ENCODE measurements around the gene SCN3B.

Gene SCN3B

GRCh38 chr11:123622576-123622975 lies 31.8 kb downstream of the SCN3B start:
- no peak for DNase-seq (ENCODE audit: low read depth)
- TF ChIP-seq, protein P1, sequence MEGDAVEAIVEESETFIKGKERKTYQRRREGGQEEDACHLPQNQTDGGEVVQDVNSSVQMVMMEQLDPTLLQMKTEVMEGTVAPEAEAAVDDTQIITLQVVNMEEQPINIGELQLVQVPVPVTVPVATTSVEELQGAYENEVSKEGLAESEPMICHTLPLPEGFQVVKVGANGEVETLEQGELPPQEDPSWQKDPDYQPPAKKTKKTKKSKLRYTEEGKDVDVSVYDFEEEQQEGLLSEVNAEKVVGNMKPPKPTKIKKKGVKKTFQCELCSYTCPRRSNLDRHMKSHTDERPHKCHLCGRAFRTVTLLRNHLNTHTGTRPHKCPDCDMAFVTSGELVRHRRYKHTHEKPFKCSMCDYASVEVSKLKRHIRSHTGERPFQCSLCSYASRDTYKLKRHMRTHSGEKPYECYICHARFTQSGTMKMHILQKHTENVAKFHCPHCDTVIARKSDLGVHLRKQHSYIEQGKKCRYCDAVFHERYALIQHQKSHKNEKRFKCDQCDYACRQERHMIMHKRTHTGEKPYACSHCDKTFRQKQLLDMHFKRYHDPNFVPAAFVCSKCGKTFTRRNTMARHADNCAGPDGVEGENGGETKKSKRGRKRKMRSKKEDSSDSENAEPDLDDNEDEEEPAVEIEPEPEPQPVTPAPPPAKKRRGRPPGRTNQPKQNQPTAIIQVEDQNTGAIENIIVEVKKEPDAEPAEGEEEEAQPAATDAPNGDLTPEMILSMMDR (IDR thresholded peaks at IDR 0.05; ENCODE audit: low read depth, low read length), result no peak
- TF ChIP-seq MYC (IDR thresholded peaks at IDR 0.05; ENCODE audit: low read depth, low read length), result no peak
- no peak overlapping the region for H3K4me3 ChIP-seq (ENCODE audit: low read depth, low read length)

- TF ChIP-seq POLR2A (IDR thresholded peaks at IDR 0.05; ENCODE audit: extremely low read depth, insufficient read length), result no peak
- TF ChIP-seq, protein P2, sequence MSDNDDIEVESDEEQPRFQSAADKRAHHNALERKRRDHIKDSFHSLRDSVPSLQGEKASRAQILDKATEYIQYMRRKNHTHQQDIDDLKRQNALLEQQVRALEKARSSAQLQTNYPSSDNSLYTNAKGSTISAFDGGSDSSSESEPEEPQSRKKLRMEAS (IDR thresholded peaks at IDR 0.05; ENCODE audit: low read depth, low read length), result no peak
- TF ChIP-seq, protein P1 (IDR thresholded peaks at IDR 0.05; ENCODE audit: low read depth, low read length), result no peak
- no peak for TF ChIP-seq MYC (IDR thresholded peaks at IDR 0.05; ENCODE audit: low read depth, low read length)
- DNase-seq (ENCODE audit: low read depth), result no peak
- no peak overlapping the region for H3K4me3 ChIP-seq (ENCODE audit: low read depth, low read length)
Measured at GRCh38 chr11:123616505-123617198, 37.8 kb downstream of the SCN3B start.

DNA sequence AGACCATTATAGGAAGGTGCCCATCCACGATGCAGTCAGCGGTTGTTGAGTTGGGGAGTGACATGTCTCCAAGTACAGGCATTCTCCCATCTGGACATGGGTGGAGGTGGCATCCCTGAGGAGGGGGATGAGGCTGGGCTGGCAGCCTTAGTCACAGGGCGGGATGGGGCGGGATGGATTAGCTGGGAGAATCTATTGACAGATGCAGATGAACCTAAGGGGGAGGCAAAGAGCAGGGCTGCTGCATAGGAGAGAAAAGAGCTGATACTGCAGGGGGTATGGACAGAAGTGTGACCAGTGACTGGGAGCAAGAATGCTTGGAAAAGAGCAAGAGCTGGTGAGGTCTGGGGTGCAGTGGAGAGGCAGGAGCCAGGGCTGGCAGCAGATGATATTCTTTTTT lies 42.7 kb downstream of the SCN3B start:
- DNase-seq (ENCODE audit: low read depth), result no peak
- H3K4me3 ChIP-seq (ENCODE audit: low read depth, low read length), result no peak overlapping the region

GRCh38 chr11:123608945-123609344 lies 45.5 kb downstream of the SCN3B start:
- TF ChIP-seq, protein P2 (IDR thresholded peaks at IDR 0.05; ENCODE audit: low read depth, low read length), result no peak
- TF ChIP-seq POLR2A (IDR thresholded peaks at IDR 0.05; ENCODE audit: extremely low read depth, insufficient read length), result no peak
- TF ChIP-seq, protein P1 (IDR thresholded peaks at IDR 0.05; ENCODE audit: low read depth, low read length), result no peak
- TF ChIP-seq MYC (IDR thresholded peaks at IDR 0.05; ENCODE audit: low read depth, low read length), result no peak
- H3K4me3 ChIP-seq (ENCODE audit: low read depth, low read length), result no peak overlapping the region
- no peak for DNase-seq (ENCODE audit: low read depth)

More for the DNA sequence above, 42.7 kb downstream of the SCN3B start:
- TF ChIP-seq MYC (IDR thresholded peaks at IDR 0.05; ENCODE audit: low read depth, low read length), result no peak
- TF ChIP-seq, protein P2 (IDR thresholded peaks at IDR 0.05; ENCODE audit: low read depth, low read length), result no peak
- no peak for TF ChIP-seq POLR2A (IDR thresholded peaks at IDR 0.05; ENCODE audit: extremely low read depth, insufficient read length)
- TF ChIP-seq, protein P1 (IDR thresholded peaks at IDR 0.05; ENCODE audit: low read depth, low read length), result no peak

DNA sequence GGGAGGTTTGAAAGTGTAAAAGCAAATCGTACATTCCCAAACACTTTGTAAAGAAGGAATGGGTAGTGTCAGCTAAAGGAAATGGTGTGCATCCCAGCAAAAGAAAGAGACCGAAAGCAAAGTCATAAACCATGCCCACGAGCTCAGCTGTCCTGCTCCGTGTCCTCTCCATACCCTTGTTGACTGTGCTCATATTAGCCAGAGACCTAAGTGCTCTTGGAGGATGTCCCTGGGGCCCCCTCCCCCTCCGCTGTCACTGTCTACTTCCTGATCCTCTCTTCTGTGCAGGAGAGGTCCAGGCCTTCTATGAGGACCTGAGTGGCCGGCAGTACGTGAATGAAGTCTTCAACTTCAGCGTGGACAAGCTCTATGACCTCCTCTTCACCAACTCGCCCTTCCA lies 46.1 kb downstream of the SCN3B start:
- no peak overlapping the region for H3K4me3 ChIP-seq (ENCODE audit: low read depth, low read length)
- TF ChIP-seq MYC (IDR thresholded peaks at IDR 0.05; ENCODE audit: low read depth, low read length), result no peak
- TF ChIP-seq, protein P1 (IDR thresholded peaks at IDR 0.05; ENCODE audit: low read depth, low read length), result no peak
- TF ChIP-seq, protein P2 (IDR thresholded peaks at IDR 0.05; ENCODE audit: low read depth, low read length), result no peak
- no peak for TF ChIP-seq POLR2A (IDR thresholded peaks at IDR 0.05; ENCODE audit: extremely low read depth, insufficient read length)
- no peak for DNase-seq (ENCODE audit: low read depth)
